IPS DF 19.7 (cell line): ENCODE data around the gene TXNDC17.
"Not testable (repeated sequence)": the region's sequence is repeated elsewhere in the genome, so short reads cannot be mapped to it uniquely, and the experiment has no call there.

ENCODE experiments used
- DNase-seq: peaks from one replicate; pipeline ENCODE4 v3.0.0-alpha.2; 2013; ENCODE audit warnings: low read depth, low spot score

TXNDC17 gene

DNA sequence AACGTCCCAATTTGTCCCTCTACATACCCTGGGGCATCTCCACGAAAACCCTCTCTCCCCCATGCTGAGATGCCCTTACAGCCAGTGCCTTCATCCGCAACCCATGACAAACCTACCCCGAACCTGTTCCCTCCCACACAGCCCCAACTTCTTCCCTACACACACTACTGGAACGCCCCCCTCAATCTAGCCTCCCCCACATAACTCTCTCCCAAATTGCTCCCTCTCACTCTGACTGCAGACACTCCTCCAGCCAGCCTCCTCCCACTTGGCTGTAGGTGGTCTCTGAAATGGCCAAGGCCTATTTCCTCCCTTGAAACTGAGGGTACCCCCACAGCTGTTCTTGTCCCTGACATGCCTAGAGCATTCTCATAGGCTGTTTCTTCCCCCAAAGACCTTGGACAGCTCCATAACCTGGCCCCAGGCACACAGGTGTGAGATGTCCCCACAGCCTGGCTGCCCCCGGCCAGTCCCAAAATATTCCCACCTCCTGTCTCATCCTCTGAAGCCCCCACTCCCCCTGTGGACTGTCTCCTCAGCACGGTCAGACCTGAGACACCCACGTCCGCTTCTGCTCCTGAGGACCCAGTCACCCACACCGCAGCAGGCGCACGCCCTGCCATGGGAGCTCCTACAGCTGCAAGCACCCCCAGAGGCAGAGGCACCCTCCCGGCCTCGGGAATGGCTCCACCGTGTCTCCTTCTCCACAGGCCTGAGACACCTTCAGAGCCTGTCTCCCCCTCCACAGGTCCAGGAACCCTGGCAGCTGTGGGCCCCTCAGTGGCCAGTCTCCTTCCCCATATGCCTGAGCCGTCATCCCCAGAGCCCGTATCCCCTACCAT lies 4.0 kb upstream of the TXNDC17 start:
- DNase-seq: no peak

DNA sequence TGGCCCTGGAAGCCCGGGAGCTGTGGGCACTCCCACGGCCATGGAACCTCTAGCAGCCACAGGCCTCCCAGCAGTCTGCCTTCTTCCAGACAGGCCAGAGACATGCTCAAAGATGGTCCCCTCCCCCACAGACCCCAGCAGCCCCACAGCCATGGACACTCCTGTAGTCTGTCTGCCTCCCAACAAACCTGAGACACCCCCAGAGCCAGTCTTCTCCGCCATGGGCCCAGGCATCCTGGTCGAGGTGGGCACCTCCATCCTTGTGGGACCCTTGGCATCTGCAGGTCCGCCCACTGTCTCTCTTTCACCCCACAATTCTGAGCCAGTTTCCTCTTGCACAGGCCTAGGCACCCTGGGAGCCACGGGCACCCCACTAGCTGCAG lies 3.4 kb upstream of the TXNDC17 start:
- no peak for DNase-seq

DNA sequence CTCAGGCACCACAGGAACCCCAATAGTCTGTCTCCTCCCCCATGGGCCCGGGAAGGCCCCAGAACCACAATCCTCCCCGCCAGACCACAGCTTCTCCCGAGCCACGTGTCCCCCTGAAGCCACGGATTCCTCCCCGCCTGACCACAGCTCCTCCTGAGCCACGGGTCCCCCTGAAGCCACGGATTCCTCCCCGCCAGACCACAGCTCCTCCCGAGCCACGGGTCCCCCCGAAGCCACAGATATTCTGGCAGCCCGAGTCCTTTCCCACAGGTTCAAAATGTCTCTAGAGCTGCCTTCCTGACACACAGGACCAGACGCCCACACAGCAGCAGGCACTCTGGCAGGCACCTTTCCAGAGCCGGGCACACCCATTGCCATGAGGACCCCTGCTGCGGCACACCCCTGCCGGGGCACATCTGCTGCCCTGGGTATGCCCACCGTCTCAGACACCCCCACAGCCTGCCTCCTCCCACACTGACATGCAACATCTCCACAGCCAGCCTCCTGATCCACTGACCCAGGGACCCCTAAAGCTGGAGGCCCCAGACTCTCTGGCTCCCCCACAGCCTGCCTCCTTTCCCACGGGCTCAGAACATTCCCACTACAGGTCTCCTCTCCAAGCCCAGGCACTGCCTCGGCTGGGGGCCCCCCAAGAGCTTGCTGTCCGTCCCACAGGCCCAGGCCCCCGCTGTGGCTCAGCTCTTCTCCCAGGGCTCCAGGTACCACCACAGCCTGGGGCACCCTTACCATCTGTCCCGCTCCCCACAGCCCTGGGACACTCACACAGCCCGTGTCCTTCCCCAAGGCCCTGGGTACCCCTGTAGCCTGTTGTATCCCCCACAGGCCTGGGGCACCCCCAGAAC lies 2.6 kb upstream of the TXNDC17 start:
- DNase-seq: no peak

DNA sequence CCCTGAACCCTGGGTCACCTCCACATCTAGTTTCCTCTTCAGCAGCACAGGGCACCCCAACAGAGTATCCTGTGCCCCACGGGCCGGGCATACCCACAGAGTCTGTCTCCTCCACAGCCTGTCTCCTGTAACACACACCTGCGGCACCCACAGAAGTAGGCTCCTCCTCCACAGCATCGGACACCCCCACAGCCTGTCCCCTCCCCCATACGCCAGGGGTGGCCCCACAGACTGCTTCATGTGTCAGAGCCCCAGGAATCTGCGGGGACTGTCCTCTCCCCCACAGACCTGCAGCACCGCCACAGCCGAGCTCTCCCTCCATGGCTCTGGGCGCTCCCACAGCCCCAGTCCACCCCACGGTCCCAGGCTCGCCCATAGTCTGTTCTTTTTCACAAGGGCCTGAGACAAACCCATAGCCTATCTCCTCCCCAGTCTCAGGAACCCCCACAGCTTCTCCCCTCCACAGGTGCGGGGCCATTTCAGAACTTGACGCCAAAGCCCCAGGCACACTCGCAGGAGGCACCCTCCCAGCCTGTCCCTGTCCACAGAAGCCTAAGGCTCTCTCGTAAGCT lies 1.8 kb upstream of the TXNDC17 start:
- no peak for DNase-seq

DNA sequence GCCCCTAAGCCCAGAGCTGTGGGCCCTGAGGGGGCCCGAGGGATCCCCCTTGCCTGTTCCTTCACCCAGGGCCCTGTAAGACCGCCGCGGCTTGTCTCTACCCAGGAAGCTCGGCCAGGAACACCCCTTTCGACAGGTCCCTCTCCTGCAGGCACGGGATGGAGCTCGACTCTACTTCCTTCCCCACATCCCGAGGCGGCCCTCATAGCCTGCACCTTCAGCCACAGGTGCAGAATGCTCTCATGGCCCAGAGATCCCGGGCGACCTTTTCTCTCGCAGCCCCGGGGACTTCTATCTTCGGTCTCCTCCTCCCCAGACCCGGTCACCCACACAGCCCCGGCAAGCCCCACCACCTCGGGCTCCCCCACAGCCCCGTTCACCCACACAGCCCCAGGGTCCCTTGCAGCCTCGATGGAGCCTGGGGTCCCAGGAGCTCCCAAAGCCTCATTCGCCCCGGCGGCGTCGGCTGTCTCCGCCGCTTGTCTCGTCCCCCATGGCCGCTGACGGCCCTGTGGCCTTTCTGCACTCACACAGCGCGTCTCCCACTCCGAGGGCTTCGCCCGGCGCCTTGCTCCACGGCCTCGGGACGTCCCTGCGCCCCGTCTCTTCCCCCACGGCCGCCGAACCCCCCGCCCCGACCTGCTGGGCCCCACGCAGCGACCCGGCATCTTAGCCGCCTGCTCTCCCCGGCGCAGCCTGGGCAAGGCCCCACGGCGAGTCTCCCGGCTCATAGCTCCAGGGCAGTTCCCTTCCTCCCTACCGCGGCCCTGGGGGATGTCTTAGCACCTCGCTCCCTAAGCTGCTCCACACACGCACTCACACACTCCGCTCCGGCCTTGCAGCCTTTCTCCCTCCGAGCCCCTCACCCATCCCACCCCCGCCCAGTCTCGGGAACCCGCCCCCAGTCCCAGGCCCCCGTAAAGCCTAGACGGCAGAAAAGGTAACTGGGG lies 999 bp upstream of the TXNDC17 start:
- no peak for DNase-seq

DNA sequence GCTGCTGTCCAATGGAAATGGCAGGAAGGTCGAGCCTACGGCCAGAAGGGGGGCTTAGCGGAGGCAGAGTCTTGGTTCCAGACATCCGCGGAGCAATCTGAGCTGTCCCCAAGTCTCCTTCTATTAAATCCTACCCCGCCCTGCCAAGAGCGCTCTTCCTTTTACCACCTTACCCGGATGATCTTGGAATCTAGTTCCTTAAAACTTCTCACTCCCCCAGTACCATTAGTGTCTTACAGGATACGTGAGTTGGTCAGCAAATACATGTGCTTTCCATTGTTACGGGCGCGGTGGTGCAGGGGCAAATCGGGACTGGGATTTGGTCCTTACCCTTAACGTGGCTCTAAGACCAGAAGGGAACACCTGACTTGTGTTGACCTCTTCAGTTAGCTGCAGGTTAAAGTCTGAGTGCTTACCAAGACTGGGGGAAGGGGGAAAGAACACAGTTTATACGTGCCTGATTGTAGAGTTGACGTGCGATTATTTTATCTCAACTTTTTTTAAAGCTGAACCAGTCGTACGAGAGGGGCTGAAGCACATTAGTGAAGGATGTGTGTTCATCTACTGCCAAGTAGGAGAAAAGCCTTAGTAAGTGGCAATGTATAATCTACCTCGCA lies 495 bp downstream of the TXNDC17 start:
- no peak for DNase-seq

DNA sequence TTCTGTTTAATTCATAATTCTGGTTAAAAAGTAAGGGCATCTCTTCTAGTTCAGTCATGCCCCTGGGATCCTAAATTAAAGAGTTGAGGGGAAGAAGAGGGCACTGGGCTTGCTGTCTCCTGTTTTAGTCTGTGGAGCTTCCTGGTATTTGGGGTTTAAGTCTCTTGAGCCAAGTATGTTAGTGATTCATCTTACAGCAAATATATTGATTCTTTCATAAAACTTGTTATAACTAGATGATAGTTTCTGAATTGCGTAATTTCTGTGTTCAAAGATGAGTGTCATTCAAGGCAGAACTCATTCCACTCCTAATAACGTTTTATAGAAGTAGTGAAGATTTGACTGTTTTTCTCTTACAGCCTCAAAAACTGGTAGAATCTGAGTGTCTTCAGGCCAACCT lies 1.7 kb downstream of the TXNDC17 start:
- no peak for DNase-seq

DNA sequence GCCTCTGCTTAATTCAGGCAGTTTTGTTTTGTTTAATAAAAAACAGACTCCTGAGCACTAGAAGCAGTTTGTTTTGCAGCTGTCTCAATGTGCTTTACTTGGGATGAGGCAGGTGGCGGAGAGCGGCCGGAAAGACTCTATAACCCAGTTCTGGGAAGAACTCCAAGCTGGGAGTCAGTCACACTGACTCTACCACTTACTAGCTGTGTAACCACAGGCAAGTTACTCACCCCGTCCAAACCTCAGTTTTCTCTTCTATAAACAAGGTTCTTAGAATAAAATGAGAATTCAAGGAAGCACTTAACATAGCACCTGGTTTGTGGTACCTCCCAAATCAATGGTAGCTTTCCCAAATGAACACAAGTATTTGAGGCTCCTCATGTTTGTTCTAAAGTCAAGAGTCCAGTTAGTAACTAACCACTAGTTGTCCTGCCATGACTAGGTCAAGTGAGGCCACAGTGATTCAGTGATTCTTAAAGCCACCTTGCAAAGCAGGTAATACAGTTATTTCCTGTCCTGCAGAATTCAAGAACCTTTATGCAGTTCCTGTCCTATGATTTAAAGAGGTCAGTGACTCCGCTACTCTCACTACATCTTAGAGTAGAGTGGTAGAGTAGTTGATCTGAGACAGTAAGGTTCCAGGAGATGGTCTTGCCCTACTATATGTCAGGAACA lies 2.7 kb downstream of the TXNDC17 start:
- no peak for DNase-seq

DNA sequence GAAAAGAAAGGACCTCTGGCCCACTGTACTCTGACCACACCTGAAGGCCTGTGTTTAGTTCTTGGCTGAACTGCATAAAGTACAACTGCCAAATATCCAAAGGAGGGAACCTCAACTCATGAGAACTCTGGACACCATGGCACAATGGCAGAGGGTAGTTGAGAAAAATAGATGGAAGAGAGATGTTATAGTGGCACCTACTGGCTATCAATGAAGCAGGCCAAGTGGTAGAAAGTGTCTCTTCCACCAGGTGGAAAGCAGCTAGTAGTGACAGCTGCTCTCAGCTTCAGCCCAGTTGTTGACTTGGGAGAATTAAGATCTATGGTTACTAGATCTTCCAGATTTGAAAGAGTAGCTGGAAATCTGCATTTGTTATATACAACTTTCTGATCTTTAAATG lies 7.3 kb downstream of the TXNDC17 start:
- DNase-seq: no peak

DNA sequence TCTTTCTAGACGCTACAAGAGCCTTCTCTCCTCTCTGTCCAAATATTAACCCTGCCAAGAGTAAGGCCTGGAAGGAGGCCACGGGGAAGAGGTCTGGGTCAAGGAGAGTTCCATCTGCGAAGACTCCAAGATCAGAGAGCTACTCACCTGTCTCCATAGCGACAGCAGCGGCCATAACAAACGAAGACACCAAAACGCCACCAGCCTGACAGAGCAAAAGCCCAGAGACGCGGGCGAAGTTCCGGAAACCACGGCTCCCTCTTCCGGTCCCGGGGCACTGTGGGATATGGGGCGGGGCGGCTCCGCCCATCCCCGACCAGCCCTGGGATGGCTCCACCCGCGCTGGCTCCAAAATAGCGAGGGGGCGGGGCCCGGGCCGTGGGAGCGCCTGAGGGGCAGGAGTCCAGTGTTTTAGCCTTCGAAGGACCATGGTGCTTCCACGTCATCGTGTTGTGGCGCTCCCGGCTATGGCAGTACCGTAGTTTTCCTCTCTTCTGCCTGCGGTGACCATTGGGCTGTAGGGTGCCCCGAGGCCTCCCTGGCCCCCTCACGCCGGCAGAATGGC lies 10.6 kb downstream of the TXNDC17 start, which contains the start of the genes C17orf100 and MED31:
C17orf100 (plus strand) TSS at position 409 of the 565 bp plus-strand sequence; CDS start at position 561, 152 bp downstream.
MED31 (minus strand) TSS at position 252 of the 565 bp plus-strand sequence; CDS start at position 175, 77 bp downstream.
- peak; percentile 86 for DNase-seq

DNA sequence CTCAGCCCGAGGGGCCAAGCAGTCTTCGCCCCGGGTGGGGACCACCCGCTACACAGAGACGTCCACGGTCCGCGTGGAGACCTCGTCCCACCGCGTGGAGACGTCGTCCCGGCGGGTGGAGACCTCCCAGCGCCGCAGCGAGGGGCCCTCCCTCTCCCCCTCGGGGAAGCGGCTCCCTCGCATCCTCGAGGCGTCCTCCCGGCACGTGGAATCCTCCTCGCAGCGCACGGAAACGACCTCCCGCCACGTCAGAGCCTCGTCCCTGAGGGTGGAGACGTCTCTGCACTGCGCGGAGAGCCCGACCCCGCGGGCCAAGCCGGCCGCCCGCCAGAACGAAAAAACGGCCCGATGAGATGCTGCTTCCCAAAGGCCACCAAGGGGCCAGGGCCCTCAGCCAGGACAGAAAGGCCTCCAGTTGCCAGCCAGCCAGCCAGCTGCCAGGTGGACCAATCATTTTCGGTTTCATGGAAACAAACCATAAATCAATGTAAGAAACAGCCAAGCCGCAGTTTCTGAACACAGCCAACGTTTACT lies 11.1 kb downstream of the TXNDC17 start:
- DNase-seq: no peak

DNA sequence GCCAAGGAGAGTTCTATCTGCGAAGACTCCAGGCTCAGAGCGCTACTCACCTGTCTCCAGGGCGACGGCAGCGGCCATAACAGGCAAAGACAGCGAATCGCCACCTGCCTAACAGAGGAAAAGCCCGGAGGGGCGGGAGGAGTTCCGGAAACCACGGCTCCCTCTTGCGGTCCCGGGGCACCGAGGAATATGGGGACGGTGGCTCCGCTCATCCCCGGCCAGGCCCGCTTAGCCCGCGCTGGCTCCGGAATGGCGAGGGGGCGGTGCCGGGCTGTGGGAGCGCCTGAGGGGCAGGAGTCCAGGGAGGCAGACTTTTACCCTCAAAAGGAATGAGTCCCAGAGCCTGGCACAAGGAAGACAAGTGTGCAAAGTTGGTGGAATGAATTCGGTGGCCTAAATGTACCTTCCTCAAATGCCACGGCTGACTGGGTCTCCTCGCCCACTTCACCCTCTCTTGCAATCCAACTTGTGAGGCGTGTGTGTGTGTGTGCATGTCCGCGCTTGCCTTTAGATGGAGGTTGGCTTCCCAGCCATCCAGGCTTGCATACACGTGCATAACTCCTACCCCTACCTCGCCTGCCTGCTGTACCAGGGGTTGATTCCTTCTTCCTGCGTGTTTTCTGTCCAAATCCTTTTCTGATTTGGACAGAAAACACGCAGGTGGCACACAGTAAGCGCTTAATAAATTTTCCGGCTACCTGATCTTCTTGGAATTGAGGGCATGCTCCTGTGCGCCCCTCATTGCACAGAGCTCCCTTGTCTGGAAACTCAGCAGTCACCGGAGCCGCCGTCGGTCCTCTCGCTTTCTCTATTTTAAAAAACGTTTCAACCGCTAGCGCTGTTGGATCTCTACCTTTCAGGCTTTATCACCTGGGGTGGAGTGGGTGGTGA lies 14.2 kb downstream of the TXNDC17 start:
- DNase-seq: peak; percentile 61

DNA sequence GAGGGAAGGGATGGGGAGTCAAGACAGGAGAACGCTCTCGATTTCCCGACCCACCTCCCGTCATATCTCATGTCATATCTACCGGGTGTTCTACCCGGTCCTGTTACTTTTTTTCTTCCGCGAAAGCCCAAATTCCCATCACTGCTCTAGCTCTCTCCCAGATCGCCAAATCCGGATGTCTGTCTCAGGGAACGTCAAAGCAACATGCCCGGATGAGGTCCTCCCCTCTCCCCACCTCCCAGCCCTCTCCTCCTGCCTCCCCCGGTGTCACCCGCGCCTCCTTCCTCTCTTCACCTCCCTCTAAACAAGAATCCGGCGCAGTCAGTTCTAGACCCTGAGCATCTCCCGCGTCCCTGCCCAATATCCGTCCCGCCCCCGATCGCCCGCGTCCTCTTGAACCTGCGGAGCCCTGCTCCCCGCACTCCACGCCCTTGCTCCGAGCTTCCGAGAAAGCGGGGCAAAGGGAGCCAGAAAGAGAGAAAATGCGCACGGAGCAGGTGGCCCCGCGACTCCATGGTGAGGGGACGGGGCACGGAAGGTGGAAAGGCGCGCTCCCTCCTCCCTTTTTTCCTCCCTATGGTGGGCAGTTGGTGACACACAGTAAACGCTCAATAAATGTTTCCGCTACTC lies 15.0 kb downstream of the TXNDC17 start:
- not testable (repeated sequence) for DNase-seq

DNA sequence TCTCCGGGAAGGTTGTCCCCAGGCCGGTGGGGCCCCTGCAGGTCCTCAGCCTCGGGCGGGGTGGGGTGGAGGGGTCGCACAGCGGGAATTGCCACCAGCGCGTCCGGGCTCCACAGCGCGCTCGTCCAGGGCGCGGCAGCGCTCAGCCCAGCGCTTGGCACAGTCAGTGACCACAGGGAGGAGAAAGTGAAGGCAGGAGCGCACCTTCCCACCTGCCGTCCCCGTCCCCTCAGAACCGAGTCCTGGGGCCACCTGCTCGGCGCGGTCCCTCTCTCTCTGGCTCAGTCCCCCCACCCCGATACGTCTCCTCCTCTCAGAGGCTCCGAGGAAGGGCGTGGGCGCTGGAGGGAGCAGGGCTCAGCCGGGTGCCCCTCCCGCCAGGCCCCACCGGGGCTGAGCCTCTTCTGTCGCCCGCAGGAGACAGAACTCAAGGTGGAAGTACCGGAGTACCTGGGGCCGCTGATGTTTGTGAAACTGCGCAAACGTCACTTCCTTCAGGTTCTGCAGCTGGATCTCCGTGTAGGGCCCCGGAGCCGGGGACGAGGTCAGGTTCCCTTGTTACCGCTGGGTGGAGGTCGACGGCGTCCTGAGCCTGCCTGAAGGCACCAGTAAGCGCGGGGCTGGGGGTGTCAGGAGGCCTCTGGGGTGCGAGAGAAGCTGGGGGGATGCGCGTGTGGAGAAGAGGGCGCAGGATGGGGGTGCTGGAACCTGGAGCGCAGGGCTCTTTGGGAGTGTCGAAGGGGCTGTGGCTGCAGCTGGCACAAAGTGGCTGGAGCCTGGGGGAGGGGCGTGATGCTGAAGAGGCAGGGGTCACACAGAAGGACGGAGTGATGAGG lies 16.2 kb downstream of the TXNDC17 start:
- DNase-seq: not testable (repeated sequence)

DNA sequence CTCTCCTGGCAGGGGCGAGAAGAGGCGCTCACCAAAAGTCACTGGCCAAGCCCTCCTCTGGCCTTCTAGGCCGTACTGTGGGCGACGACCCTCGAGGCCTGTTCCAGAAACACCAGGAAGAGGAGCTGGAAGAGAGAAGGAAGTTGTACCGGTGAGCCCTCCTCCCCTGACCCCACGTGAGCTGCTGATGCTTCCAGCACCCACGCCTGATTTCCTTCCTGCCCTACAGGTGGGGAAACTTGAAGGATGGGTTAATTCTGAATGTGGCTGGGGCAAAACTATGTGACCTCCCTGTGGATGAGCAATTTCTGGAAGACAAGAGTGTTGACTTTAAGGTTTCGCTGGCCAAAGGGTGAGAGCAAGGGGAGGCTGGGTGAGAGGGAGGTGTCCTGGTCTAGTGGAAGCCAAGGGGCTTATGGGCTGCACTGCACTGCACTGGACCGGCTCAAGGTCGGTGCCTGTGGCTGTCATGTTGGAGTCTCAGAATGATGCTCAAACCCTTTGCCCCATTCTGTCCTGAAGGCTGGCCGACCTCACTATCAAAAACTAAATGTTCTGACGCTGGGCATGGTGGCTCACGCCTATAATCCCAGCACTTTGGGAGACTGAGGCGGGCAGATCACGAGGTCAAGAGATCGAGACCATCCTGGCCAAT lies 16.9 kb downstream of the TXNDC17 start:
- no peak for DNase-seq

DNA sequence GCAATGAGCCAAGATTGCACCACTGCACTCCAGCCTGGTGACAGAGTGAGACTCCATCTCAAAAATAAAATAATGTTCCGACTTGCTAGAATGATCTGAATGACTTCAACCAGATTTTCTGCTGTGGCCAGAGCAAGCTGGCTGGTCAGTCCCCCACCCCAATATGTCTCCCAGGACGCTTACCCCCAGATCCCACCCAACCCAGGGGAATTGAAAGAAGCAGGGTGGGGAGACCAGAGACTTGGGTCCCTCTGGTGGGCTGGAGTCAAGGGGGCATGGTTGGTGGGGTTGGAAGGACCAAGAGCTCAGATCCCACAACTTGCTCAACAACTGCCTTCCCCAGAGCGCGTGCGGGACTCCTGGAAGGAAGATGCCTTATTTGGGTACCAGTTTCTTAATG lies 17.6 kb downstream of the TXNDC17 start:
- DNase-seq: not testable (repeated sequence)
